ENCODE results near the gene PRIM2. TPM values are rescaled to one million over a fixed set of nuclear protein-coding genes. Genes with fewer than 3 reads are reported as not detected.

The PRIM2 gene
- total and polyA plus RNA-seq, 8 donors: 4.9 to 126 (median 14.6) TPM; not detected in 1

DNA sequence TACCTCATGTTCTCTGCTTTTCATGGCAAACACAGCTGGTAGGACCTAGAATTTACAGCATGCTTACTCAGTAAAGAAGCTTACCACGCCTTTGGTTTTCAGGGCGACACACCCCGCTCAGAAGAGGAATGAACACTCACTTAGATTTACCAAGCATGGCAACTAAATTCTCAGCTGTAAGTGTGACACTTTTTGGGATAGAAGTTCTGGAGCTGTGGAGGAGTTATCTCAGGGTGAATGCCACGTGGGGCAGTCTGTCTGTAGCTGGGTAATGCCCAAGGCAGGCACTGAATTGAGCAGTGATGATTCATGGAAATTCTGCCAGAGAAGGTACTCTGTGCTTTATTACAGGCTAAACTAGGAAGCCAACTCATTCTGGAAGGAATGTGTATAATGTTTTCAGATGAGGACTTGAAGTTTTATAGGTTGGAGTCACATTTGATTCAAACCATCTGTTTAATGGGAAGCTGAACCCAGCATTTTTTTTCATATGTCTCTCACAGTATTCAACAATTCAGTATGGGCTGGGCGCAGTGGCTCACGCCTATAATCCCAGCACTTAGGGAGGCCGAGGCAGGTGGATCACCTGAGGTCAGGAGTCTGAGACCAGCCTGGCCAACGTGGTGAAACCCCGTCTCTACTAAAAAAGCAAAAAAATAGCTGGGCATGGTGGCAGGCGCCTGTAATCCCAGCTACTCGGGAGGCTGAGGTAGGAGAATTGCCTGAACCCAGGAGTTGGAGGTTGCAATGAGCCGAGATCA, 3.5 kb upstream of the PRIM2 start:
- WGBS, 5 donors: 53 to 65% (median 56%) methylated on average over 12 of the region's 12 CpGs
- Histone ChIP-seq H3K27ac (peak overlapping the region; percentile 30 to 81 (median 65)), H3K4me1 (peaks cover 0 to 35% (median 25%) of the 10 kb centered on the region in 4 donors), H3K36me3 (no peaks in the 10 kb centered on the region), H3K27me3 (no peaks in the 10 kb centered on the region), H3K9me3 (no peaks in the 10 kb centered on the region), H3K4me3 (no peak overlapping the region)
- peak in 1 of 2 donors; percentile 67 for DNase-seq
- TF ChIP-seq POLR2AphosphoS5 (IDR thresholded peaks at IDR 0.05) (peak in 1 of 3 donors; percentile 74), EP300 (IDR thresholded peaks at IDR 0.05) (no peak)
- intact Hi-C loops (cut with DNase I; ENCODE audit: low total_unique reads): loop anchor here (10.0 kb wide), 1 partner anchor 99 kb away; no protein-coding TSS in a partner anchor

DNA sequence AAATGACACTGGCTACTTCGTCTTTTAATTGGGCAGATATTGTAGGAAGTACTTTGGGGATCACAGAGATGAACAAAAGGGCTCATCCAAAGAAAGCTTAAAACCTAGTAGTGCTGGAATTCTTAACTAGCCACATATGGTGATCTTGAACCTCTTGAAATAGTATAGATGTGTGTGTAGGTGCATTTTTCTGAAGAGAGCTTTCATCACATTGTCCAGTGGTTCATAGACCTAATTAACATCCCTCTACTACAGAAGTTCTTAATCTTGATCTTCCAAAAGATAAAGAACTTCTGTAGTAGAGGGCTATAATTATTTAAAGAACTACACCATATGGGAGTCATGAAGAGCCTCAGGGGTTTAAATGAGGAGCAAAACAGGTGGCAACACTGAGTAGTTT, 2.3 kb upstream of the PRIM2 start:
- H3K36me3 ChIP-seq: peaks cover 0 to 11% (median 4%) of the 10 kb centered on the region in 4 donors
- peaks cover 0 to 41% (median 29%) of the 10 kb centered on the region in 4 donors for H3K4me1 ChIP-seq
- TF ChIP-seq POLR2AphosphoS5 (IDR thresholded peaks at IDR 0.05) (no peak), EP300 (IDR thresholded peaks at IDR 0.05) (no peak), POLR2A (IDR thresholded peaks at IDR 0.05) (no peak)
- TF ChIP-seq, protein P1, sequence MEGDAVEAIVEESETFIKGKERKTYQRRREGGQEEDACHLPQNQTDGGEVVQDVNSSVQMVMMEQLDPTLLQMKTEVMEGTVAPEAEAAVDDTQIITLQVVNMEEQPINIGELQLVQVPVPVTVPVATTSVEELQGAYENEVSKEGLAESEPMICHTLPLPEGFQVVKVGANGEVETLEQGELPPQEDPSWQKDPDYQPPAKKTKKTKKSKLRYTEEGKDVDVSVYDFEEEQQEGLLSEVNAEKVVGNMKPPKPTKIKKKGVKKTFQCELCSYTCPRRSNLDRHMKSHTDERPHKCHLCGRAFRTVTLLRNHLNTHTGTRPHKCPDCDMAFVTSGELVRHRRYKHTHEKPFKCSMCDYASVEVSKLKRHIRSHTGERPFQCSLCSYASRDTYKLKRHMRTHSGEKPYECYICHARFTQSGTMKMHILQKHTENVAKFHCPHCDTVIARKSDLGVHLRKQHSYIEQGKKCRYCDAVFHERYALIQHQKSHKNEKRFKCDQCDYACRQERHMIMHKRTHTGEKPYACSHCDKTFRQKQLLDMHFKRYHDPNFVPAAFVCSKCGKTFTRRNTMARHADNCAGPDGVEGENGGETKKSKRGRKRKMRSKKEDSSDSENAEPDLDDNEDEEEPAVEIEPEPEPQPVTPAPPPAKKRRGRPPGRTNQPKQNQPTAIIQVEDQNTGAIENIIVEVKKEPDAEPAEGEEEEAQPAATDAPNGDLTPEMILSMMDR (IDR thresholded peaks at IDR 0.05): no peak
- no peak overlapping the region for H3K4me3 ChIP-seq
- 81 to 93% (median 85%) methylated on average over 1 of the region's 1 CpG for WGBS, 5 donors
- no peak for DNase-seq
- intact Hi-C loops (cut with DNase I; ENCODE audit: low total_unique reads): loop anchor here (5.0 to 10.0 kb wide), 2 partner anchors 100 to 408 kb away; no protein-coding TSS in a partner anchor
- no peaks in the 10 kb centered on the region for H3K9me3 ChIP-seq
- H3K27ac ChIP-seq: peak overlapping the region in 2 of 5 donors; percentile 65 to 81
- H3K27me3 ChIP-seq: no peaks in the 10 kb centered on the region

DNA sequence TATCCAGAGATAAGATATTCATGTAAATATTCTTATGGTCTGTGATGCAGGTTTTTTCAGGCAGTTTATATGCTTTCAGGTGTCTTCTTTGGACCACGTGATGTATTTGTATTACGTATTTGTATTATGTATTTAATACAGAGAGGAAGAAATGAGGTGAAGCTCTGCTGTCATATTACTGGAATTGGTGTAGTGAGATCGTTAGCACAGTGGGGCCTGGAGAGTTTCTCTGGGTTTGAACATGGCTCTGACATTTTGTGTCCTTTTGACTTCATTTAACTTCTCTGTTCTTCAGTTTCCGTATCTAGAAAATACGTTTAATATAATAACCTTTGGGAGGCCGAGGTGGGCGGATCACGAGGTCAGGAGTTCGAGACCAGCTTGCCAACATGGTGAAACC, 1.6 kb upstream of the PRIM2 start:
- TF ChIP-seq EP300 (IDR thresholded peaks at IDR 0.05): no peak
- TF ChIP-seq POLR2A (IDR thresholded peaks at IDR 0.05): no peak
- no peak for TF ChIP-seq POLR2AphosphoS5 (IDR thresholded peaks at IDR 0.05)
- TF ChIP-seq, protein P1 (IDR thresholded peaks at IDR 0.05): no peak
- H3K27ac ChIP-seq: peak overlapping the region in 2 of 5 donors; percentile 75 to 84
- WGBS, 5 donors: 66 to 85% (median 79%) methylated on average over 9 of the region's 9 CpGs
- no peaks in the 10 kb centered on the region for H3K9me3 ChIP-seq
- H3K4me1 ChIP-seq: peaks cover 0 to 41% (median 29%) of the 10 kb centered on the region in 4 donors
- intact Hi-C loops (cut with DNase I; ENCODE audit: low total_unique reads): loop anchor here (5.0 to 10.0 kb wide), 2 partner anchors 101 to 409 kb away; no protein-coding TSS in a partner anchor
- H3K36me3 ChIP-seq: peaks cover 0 to 18% (median 11%) of the 10 kb centered on the region in 4 donors
- H3K27me3 ChIP-seq: no peaks in the 10 kb centered on the region
- H3K4me3 ChIP-seq: no peak overlapping the region
- DNase-seq: no peak

DNA sequence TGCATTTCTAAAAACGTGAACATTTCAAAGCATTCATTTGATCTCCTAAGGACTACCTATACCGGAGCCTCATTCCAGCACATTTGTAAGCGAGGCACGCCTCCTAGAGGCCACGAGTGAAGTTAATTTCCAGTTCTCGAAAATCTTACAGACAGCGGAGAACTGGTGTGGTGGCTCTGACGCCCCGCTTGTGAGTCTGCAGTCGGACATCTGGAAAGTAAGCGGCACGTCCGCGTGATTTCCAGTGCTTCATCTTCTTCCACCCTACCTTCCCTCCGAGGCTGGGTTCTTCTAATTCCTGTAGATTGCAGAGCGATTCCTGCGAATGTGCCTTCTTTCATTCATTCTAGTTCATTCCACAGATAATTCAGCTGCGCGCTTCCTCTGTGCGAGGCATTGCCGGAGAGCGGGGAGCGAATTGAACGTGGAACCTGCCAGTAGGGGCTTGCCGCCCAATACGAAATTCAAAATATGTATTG, 810 bp upstream of the PRIM2 start:
- peaks cover 0 to 41% (median 29%) of the 10 kb centered on the region in 4 donors for H3K4me1 ChIP-seq
- H3K4me3 ChIP-seq: peak overlapping the region; percentile 58 to 84 (median 64)
- no peaks in the 10 kb centered on the region for H3K27me3 ChIP-seq
- TF ChIP-seq, protein P1 (IDR thresholded peaks at IDR 0.05): peak in 5 of 7 experiments; percentile 51 to 85 (median 72)
- TF ChIP-seq POLR2AphosphoS5 (IDR thresholded peaks at IDR 0.05) (peak; percentile 3 to 60 (median 11)), POLR2A (IDR thresholded peaks at IDR 0.05) (no peak)
- 0 to 1% (median 0%) methylated on average over 26 of the region's 26 CpGs for WGBS, 5 donors
- intact Hi-C loops (cut with DNase I; ENCODE audit: low total_unique reads): loop anchor here (5.0 to 10.0 kb wide), 2 partner anchors 102 to 409 kb away; no protein-coding TSS in a partner anchor
- peak overlapping the region in 4 of 5 donors; percentile 52 to 84 (median 74) for H3K27ac ChIP-seq
- H3K9me3 ChIP-seq: no peaks in the 10 kb centered on the region
- peak; percentile 81 to 96 for DNase-seq
- H3K36me3 ChIP-seq: peaks cover 0 to 26% (median 19%) of the 10 kb centered on the region in 4 donors
